ENCODE data around the gene TAS2R1.

DNA sequence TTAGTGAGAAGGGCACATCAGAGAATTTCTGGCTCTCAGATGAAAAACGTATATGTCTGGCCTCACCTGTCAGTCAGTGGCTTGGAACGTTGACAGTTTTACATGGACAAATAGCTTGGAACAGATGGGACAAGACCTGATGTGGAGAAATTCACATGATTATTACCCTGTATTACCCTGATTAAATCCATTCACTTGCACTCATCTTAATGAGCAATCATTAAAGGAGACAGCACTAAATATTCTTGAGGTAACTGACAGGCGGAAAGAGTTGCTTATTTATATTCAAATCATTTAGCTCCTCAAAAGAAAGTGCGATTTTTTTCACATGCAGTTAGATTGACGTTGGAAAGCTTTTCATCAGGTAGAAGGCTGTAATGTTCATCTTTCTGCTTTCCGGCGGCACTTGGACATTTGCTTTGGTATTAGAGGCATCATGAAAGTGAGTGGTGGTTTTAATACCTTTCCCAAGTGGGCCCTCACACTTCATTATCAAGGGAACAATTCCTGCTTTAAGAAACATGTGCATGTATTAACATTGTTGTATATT lies 11.7 kb upstream of the TAS2R1 start:
- TF ChIP-seq CTCF (conservative IDR thresholded peaks at IDR 0.05), result no peak
- TF ChIP-seq ZFX (IDR thresholded peaks at IDR 0.05), result no peak

Data from C4-2B (cell line).